ENCODE measurements around the gene MLEC. TPM values are rescaled to one million over a fixed set of nuclear protein-coding genes. Genes with fewer than 3 reads are reported as not detected.

The MLEC gene
- total RNA-seq, 6 donors from 2014 or later = 29.3 to 125 (median 71.2) TPM

DNA sequence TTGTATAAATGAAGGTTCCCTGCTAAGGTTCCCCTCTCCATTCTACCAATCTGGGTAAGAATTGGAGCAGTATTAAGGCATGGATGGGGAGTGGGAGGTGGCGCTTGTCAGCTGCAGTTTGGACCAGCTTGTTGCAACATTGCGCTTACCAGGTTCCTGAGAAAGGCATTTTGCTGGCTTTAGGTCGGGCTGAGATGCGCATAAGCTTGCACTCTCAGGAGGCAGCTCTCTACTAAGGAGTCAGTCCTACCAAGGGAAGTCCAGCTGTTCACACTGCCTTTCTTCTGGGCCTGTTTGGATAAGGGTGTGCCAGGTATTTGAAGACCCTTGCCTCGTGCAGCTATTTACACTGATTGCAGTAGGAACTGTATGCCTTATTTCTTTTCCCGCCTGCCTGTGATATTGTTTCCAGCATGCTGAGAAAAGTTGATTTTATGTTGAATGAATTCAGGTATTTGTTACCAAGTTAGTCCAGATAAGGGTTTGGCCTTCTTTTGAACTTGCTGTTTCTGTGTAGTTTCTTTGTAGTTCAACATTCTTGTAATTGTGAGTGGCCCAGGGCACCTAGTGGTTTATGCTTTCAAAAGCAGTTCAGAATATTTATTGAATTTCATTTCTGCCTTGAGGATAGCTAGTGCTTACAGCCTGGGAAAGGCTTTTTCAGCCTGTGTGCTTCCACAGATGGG is 2.6 kb downstream of the MLEC start:
- WGBS, 2 donors = 58 to 81% methylated on average over 4 to 6 of the region's 6 CpGs
- peak overlapping the region in 1 of 4 donors; percentile 93 for H3K27ac ChIP-seq
- no peak overlapping the region for H3K4me3 ChIP-seq
- TF ChIP-seq EP300 (IDR thresholded peaks at IDR 0.05) (no peak), CTCF (IDR thresholded peaks at IDR 0.05) (no peak), POLR2A (IDR thresholded peaks at IDR 0.05) (no peak)
- H3K36me3 ChIP-seq = peaks cover 0 to 9% (median 7%) of the 10 kb centered on the region in 4 donors
- peaks cover 38 to 75% (median 50%) of the 10 kb centered on the region in 4 donors for H3K4me1 ChIP-seq
- no peaks in the 10 kb centered on the region for H3K9me3 ChIP-seq
- ATAC-seq (ENCODE audit: low FRiP score in 2 of 2) (no peak), DNase-seq (no peak)
- no peaks in the 10 kb centered on the region for H3K27me3 ChIP-seq

GRCh38 chr12:120690083-120690450 is 3.1 kb downstream of the MLEC start:
- TF ChIP-seq POLR2A (IDR thresholded peaks at IDR 0.05) = no peak
- TF ChIP-seq EP300 (IDR thresholded peaks at IDR 0.05) = no peak
- TF ChIP-seq POLR2AphosphoS5 (IDR thresholded peaks at IDR 0.05) = no peak
- TF ChIP-seq CTCF (IDR thresholded peaks at IDR 0.05) = no peak
- Histone ChIP-seq H3K27me3 (no peaks in the 10 kb centered on the region), H3K4me3 (no peak overlapping the region), H3K27ac (no peak overlapping the region), H3K36me3 (peaks cover 0 to 14% (median 13%) of the 10 kb centered on the region in 4 donors), H3K9me3 (no peaks in the 10 kb centered on the region), H3K4me1 (peaks cover 38 to 80% (median 50%) of the 10 kb centered on the region in 4 donors)
- 93 to 94% methylated on average over 2 of the region's 2 CpGs for WGBS, 2 donors
- DNase-seq = no peak
- no peak for ATAC-seq (ENCODE audit: low FRiP score in 2 of 2)

GRCh38 chr12:120690978-120691377 is 4.0 kb downstream of the MLEC start:
- no peaks in the 10 kb centered on the region for H3K9me3 ChIP-seq
- H3K4me1 ChIP-seq = peaks cover 33 to 74% (median 47%) of the 10 kb centered on the region in 4 donors
- H3K27ac ChIP-seq = no peak overlapping the region
- no peaks in the 10 kb centered on the region for H3K27me3 ChIP-seq
- ATAC-seq (ENCODE audit: low FRiP score in 2 of 2) (no peak), DNase-seq (no peak)
- H3K4me3 ChIP-seq = no peak overlapping the region
- TF ChIP-seq POLR2A (IDR thresholded peaks at IDR 0.05) = no peak
- H3K36me3 ChIP-seq = peaks cover 5 to 23% (median 21%) of the 10 kb centered on the region in 4 donors
- 68 to 70% methylated on average over 3 of the region's 3 CpGs for WGBS, 2 donors

- DNase-seq (no peak), ATAC-seq (ENCODE audit: low FRiP score in 2 of 2) (no peak)
- Histone ChIP-seq H3K4me1 (peaks cover 31 to 72% (median 50%) of the 10 kb centered on the region in 4 donors), H3K27ac (peak overlapping the region in 2 of 4 donors; percentile 4 to 31), H3K36me3 (peaks cover 5 to 39% (median 34%) of the 10 kb centered on the region in 4 donors), H3K9me3 (no peaks in the 10 kb centered on the region), H3K4me3 (no peak overlapping the region), H3K27me3 (no peaks in the 10 kb centered on the region)
- 61 to 65% methylated on average over 11 of the region's 11 CpGs for WGBS, 2 donors
- TF ChIP-seq CTCF (IDR thresholded peaks at IDR 0.05) (no peak), POLR2AphosphoS5 (IDR thresholded peaks at IDR 0.05) (no peak), EP300 (IDR thresholded peaks at IDR 0.05) (no peak), POLR2A (IDR thresholded peaks at IDR 0.05) (no peak)
Measured at GRCh38 chr12:120692524-120693033, 5.6 kb downstream of the MLEC start.

DNA sequence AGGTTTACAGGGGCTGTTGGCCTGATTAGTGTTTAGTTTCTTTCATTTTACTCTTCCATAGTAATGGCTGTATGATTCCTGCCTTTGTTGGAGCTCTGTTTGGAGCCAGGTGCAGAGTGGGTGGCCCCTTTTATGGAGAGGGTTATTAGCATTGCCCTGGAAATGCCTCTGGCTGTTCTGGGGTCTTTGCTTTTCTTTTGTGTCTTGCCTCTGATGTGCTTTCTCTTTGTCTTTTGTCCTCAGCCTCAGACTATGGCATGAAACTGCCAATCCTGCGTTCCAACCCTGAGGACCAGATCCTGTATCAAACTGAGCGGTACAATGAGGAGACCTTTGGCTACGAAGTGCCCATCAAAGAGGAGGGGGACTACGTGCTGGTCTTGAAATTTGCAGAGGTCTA is 6.9 kb downstream of the MLEC start:
- TF ChIP-seq POLR2A (IDR thresholded peaks at IDR 0.05) (no peak), CTCF (IDR thresholded peaks at IDR 0.05) (no peak), POLR2AphosphoS5 (IDR thresholded peaks at IDR 0.05) (no peak), EP300 (IDR thresholded peaks at IDR 0.05) (no peak)
- H3K36me3 ChIP-seq = peaks cover 5 to 52% (median 37%) of the 10 kb centered on the region in 4 donors
- ATAC-seq (ENCODE audit: low FRiP score in 2 of 2) = no peak

More for the DNA sequence above, 6.9 kb downstream of the MLEC start:
- H3K4me3 ChIP-seq = no peak overlapping the region
- no peak for DNase-seq
- no peaks in the 10 kb centered on the region for H3K9me3 ChIP-seq
- H3K27ac ChIP-seq = no peak overlapping the region
- H3K4me1 ChIP-seq = peaks cover 29 to 72% (median 47%) of the 10 kb centered on the region in 4 donors
- no peaks in the 10 kb centered on the region for H3K27me3 ChIP-seq
- 93 to 96% methylated on average over 4 of the region's 4 CpGs for WGBS, 2 donors
